HEK293 (cell line): ENCODE data around the gene MEGF9.

Experiments used
- CTCF ChIP-seq: fragments of 450-650 bp; formaldehyde crosslinking; IDR thresholded peaks from 2 replicates; pipeline ENCODE4 v1.5.1; 2016; ENCODE audit warnings: missing biosample characterization, missing genetic modification characterization
- FEZF1 ChIP-seq: fragments of 450-650 bp; formaldehyde crosslinking; IDR thresholded peaks from 2 replicates; pipeline ENCODE4 v1.5.1; 2016; ENCODE audit warnings: missing biosample characterization, missing genetic modification characterization
- KLF9 ChIP-seq: fragments of 450-650 bp; formaldehyde crosslinking; IDR thresholded peaks from 2 replicates; pipeline ENCODE4 v1.5.1; 2016; ENCODE audit warnings: missing biosample characterization, missing genetic modification characterization, low read depth
- REST ChIP-seq: fragments of 450-650 bp; formaldehyde crosslinking; IDR thresholded peaks from 2 replicates; pipeline ENCODE4 v1.5.1; 2016; ENCODE audit warnings: missing biosample characterization, missing genetic modification characterization
- ZBTB8A ChIP-seq: fragments of 450-650 bp; formaldehyde crosslinking; IDR thresholded peaks from 2 replicates; pipeline ENCODE4 v1.5.1; 2016; ENCODE audit warnings: missing biosample characterization, missing genetic modification characterization
- ZIC2 ChIP-seq: fragments of 450-650 bp; formaldehyde crosslinking; IDR thresholded peaks from 2 replicates; pipeline ENCODE4 v1.5.1; 2016; ENCODE audit warnings: missing biosample characterization, missing genetic modification characterization
- ZNF221 ChIP-seq: fragments of 450-650 bp; formaldehyde crosslinking; IDR thresholded peaks from 2 replicates; pipeline ENCODE4 v1.5.1; 2017; ENCODE audit warnings: missing biosample characterization, missing genetic modification characterization, borderline replicate concordance
- ZNF510 ChIP-seq: fragments of 450-650 bp; formaldehyde crosslinking; IDR thresholded peaks from 2 replicates; pipeline ENCODE4 v1.5.1; 2018; ENCODE audit warnings: mild to moderate bottlenecking, missing genetic modification characterization, missing biosample characterization; ENCODE audit not compliant: insufficient replicate concordance
- ZNF558 ChIP-seq: fragments of 450-650 bp; formaldehyde crosslinking; IDR thresholded peaks from 2 replicates; pipeline ENCODE4 v1.5.1; 2016; ENCODE audit warnings: missing biosample characterization, missing genetic modification characterization
- ZNF561 ChIP-seq: fragments of 450-650 bp; IDR thresholded peaks from 2 replicates; pipeline ENCODE4 v1.5.1; 2018; ENCODE audit warnings: missing biosample characterization, missing genetic modification characterization, borderline replicate concordance
- ZNF707 ChIP-seq: fragments of 450-650 bp; formaldehyde crosslinking; IDR thresholded peaks from 2 replicates; pipeline ENCODE4 v1.5.1; 2016; ENCODE audit warnings: missing biosample characterization, missing genetic modification characterization

GRCh38 chr9:120571443-120572257, 142.6 kb downstream of the MEGF9 start:
- TF ChIP-seq ZNF561 (tag by site-specific recombination) = no peak
- no peak for TF ChIP-seq ZIC2 (tag by site-specific recombination)
- no peak for TF ChIP-seq ZBTB8A (tag by site-specific recombination)
- no peak for TF ChIP-seq ZNF707
- TF ChIP-seq KLF9 (tag by site-specific recombination) = no peak
- no peak for TF ChIP-seq CTCF (tag by site-specific recombination)
- no peak for TF ChIP-seq ZNF558 (tag by site-specific recombination)
- no peak for TF ChIP-seq REST (tag by site-specific recombination)
- TF ChIP-seq FEZF1 (tag by site-specific recombination) = no peak
- TF ChIP-seq ZNF221 (tag by site-specific recombination) = no peak
- no peak for TF ChIP-seq ZNF510 (tag by site-specific recombination)
